OCI-M2 (cell line): ENCODE data around the gene ABCF1.

Source experiments
- DNase-seq: peaks from one replicate; lab custom pipeline; 2025; ENCODE audit not compliant: unreplicated experiment; lab: John Stamatoyannopoulos, UW

The ABCF1 gene

DNA sequence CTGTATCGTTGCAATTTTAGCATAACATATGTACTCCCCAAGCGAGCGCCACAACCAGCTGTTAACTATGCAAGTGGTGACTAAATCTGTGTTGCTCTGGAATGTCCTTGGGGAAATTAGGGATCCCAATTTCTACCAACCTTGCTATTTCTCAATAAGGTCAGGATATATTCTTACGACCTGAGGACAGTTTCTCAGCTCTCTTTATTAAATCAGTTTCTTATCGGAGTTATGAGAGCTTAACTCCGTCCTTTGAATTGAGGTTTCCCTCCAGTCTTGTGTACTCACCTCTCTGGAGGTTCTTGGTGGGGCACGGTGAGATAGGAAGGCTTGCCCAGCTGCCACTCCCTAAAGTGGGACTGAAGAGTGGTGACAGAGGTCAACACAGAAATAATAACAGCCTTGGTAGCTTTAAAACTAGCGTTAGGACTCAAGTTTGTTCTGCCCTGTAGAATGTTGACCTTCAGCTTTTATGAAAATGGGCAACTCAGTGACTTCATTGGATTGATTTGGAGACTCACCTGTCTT, 47.1 kb downstream of the ABCF1 start:
- no peak for DNase-seq

DNA sequence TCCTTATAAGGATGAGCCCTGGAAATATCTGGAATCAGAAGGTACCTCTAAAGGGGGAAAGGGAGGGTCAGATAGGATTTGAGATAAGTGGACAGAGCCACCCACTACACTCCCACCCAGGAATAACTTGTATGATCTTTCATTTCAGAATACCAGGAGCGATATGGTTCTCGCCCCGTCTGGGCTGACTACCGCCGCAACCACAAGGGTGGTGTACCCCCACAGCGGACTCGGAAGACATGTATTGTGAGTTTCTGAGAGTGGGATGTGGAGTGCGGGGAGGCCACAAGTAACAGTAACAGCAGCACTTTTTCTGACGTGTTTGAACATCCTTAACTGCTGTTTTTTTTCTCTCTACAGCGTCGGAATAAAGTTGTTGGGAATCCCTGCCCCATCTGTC, 48.3 kb downstream of the ABCF1 start:
- no peak for DNase-seq

GRCh38 chr6:30625511-30625910, 54.3 kb downstream of the ABCF1 start:
- DNase-seq, result no peak

DNA sequence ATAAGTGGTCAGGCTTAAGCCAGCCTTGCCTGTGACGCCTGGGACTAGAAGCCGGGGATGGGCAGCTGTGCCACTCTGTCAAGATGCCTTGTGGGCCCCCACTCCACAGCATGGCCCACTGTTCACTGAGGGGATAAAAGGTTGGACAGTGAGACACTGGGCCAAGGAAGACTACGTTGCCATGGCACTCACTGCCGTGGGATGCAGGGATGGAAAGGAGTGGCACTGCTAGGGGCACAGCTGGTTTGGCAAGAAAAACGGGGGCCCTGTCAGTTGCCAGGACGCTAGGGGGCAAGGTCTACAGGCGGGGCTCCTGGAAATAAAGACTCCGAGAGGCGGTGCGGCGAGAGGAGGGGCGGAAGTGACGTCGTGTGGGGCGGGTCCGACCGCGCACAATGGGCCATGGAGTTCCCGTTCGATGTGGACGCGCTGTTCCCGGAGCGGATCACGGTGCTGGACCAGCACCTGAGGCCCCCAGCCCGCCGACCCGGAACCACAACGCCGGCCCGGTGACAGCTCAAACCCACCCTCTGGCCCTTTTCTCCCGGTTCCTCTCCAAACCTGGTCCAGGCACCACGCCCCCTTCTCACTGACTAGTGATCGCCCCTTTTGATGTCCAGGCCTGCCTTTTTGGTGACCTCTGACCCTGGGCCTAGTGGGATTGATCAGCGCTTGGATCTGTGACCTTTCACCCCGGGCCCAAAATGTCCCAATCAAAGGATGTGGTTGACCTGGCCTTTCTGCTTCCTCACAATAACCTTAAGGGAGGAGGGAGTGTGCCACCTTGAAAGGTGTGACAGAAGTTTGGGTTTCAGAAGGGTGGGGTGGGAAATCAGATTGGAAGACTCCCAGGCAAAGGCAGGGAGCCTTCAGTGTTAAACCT, 55.5 kb downstream of the ABCF1 start, which contains the start of gene ATAT1:
TSS of gene ATAT1 (plus strand) at position 391 of the 883 bp plus-strand sequence.
- DNase-seq, result no peak

DNA sequence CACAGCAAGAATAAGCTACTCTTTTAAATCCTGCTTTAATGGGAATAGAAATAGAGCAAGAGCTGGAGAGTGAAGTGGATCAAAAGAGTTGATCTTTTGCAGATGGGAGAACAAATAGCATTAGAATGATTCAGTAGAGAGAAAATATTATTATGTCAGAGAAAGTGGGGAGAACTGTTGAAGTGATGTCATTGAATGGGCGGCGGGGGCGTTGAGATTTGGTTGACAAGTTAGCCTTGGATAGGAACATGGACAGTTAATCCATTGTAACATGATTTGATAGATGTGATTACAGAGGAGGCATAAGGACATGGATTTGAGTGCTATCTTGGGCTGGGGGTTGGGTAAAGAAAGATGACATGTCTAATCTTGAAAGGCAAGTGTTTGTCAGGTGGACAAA, 64.6 kb downstream of the ABCF1 start:
- DNase-seq, result no peak

GRCh38 chr6:30640481-30640880, 69.2 kb downstream of the ABCF1 start:
- DNase-seq, result no peak

- DNase-seq, result no peak
Measured at GRCh38 chr6:30641048-30641447, 69.8 kb downstream of the ABCF1 start.
